Gastrocnemius medialis (tissue), 4 donors: Measurements from ENCODE around the gene PLSCR2. TPM values are rescaled to one million over a fixed set of nuclear protein-coding genes. Genes with fewer than 3 reads are reported as not detected.
"Not testable (repeated sequence)": the region's sequence is repeated elsewhere in the genome, so short reads cannot be mapped to it uniquely, and the experiment has no call there.

ENCODE experiments used
- ATAC-seq, 2 donors: fragments of 150-250 bp; one replicate each; pipeline ENCODE4 v1.9.1; 2016
- DNase-seq, 2 donors: peaks; one replicate each; pipeline ENCODE4 v3.0.0-alpha.2; 2019
- H3K27ac ChIP-seq, 4 donors: fragments of 200-600 bp; sonication (generic); 1 replicate in 1 of 4; 2 replicates in 3 of 4; pipeline ENCODE4 v1.5.1; 2016 to 2018; ENCODE audit warnings: mild to moderate bottlenecking in 2 of 4, moderate library complexity in 1 of 4
- H3K27me3 ChIP-seq, 3 donors: fragments of 200-600 bp; sonication (generic) in 2 of 3; 1 replicate in 1 of 3; 2 replicates in 2 of 3; pipeline versions ENCODE4 v1.5.1 to v1.6.0; 2016 to 2019; ENCODE audit warnings: mild to moderate bottlenecking in 1 of 3, moderate library complexity in 1 of 3
- H3K36me3 ChIP-seq, 2 donors: fragments of 200-600 bp; sonication (generic) in 1 of 2; one replicate each; pipeline ENCODE4 v1.5.1; 2017 to 2018
- H3K4me1 ChIP-seq, 2 donors: fragments of 200-600 bp; sonication (generic) in 1 of 2; one replicate each; pipeline ENCODE4 v1.5.1; 2016 to 2017; ENCODE audit warnings: mild to moderate bottlenecking in 2 of 2
- H3K4me3 ChIP-seq, 4 donors: fragments of 200-600 bp; sonication (generic) in 3 of 4; 1 replicate in 1 of 4; 2 replicates in 3 of 4; pipeline ENCODE4 v1.5.1; 2016 to 2019; ENCODE audit warnings: mild to moderate bottlenecking in 2 of 4
- H3K9me3 ChIP-seq, 3 donors: fragments of 200-600 bp; sonication (generic) in 2 of 3; 1 replicate in 1 of 3; 2 replicates in 2 of 3; pipeline ENCODE4 v1.5.1; 2016 to 2019
- CTCF ChIP-seq, 5 experiments: fragments of 450-650 bp in 3 of 5; fragments of 200-600 bp in 2 of 5; sonication (generic) in 2 of 5; IDR thresholded peaks in 4 of 5; conservative IDR thresholded peaks in 1 of 5; 1 replicate in 4 of 5; 2 replicates in 1 of 5; pipeline ENCODE4 v1.5.1; 2016 to 2019; ENCODE audit warnings: antibody characterized with exemption in 5 of 5, mild to moderate bottlenecking in 3 of 5, moderate library complexity in 3 of 5
- POLR2A ChIP-seq, 2 donors: fragments of 450-650 bp; IDR thresholded peaks; one replicate each; pipeline ENCODE4 v1.6.1; 2017; ENCODE audit warnings: antibody characterized with exemption in 2 of 2, mild to moderate bottlenecking in 2 of 2, moderate library complexity in 2 of 2
- in situ Hi-C, 4 donors: fragments of 200-750 bp; cut with MboI; loops; one replicate each; pipeline versions ENCODE4 v1.15.0 to v1.8.0; 2017; ENCODE audit warnings: low sequenced_read_pairs in 4 of 4
- intact Hi-C: fragments of 100-400 bp; cut with DNase I; formaldehyde crosslinking; loops from one replicate; pipeline ENCODE4 v1.15.1; 2023; ENCODE audit warnings: low total_unique reads
- total RNA-seq, 4 donors: library from RNA; depleted of rRNA; stranded (reverse); fragments of >200 nt; gene quantifications; one replicate each; pipeline versions ENCODE4 v1.1.0 to v1.2.3, GENCODE V29; 2016

The PLSCR2 gene
- total RNA-seq, 4 donors from 2014 or later: not detected

GRCh38 chr3:146485297-146485696 lies 15.9 kb upstream of the PLSCR2 start:
- in situ Hi-C loops: no loop called here
- H3K4me3 ChIP-seq: no peak overlapping the region
- no peak for TF ChIP-seq CTCF (IDR thresholded peaks at IDR 0.05 in 4 of 5, conservative IDR thresholded peaks at IDR 0.05 in 1 of 5)
- TF ChIP-seq POLR2A (IDR thresholded peaks at IDR 0.05): no peak
- ATAC-seq (no peak), DNase-seq (no peak)
- H3K9me3 ChIP-seq: no peaks in the 10 kb centered on the region
- H3K27ac ChIP-seq: no peak overlapping the region
- intact Hi-C loops: no loop called here
- H3K27me3 ChIP-seq: no peaks in the 10 kb centered on the region
- H3K36me3 ChIP-seq: no peaks in the 10 kb centered on the region
- no peaks in the 10 kb centered on the region for H3K4me1 ChIP-seq

- no peak for TF ChIP-seq POLR2A (IDR thresholded peaks at IDR 0.05)
- no peak for TF ChIP-seq CTCF (IDR thresholded peaks at IDR 0.05 in 4 of 5, conservative IDR thresholded peaks at IDR 0.05 in 1 of 5)
- DNase-seq (no peak), ATAC-seq (no peak)
- Histone ChIP-seq H3K36me3 (no peaks in the 10 kb centered on the region), H3K4me1 (no peaks in the 10 kb centered on the region), H3K27me3 (peaks cover 0 to 4% (median 0%) of the 10 kb centered on the region in 3 donors), H3K27ac (no peak overlapping the region), H3K9me3 (no peaks in the 10 kb centered on the region), H3K4me3 (no peak overlapping the region)
- in situ Hi-C loops: no loop called here
- intact Hi-C loops: no loop called here
Observed at GRCh38 chr3:146476094-146476740, 6.9 kb upstream of the PLSCR2 start.

GRCh38 chr3:146474976-146475375 lies 5.6 kb upstream of the PLSCR2 start:
- H3K27me3 ChIP-seq, H3K9me3 ChIP-seq, H3K4me3 ChIP-seq, H3K36me3 ChIP-seq, DNase-seq, H3K4me1 ChIP-seq, ATAC-seq, in situ Hi-C loops, intact Hi-C loops: not testable (repeated sequence)
- H3K27ac ChIP-seq: peak overlapping the region in 1 of 4 donors; percentile 35

- Histone ChIP-seq H3K36me3 (no peaks in the 10 kb centered on the region), H3K9me3 (no peaks in the 10 kb centered on the region), H3K27me3 (peaks cover 0 to 7% (median 2%) of the 10 kb centered on the region in 3 donors), H3K4me1 (no peaks in the 10 kb centered on the region), H3K4me3 (no peak overlapping the region), H3K27ac (peak overlapping the region in 3 of 4 donors; percentile 5 to 58 (median 39))
- TF ChIP-seq POLR2A (IDR thresholded peaks at IDR 0.05): no peak
- no peak for TF ChIP-seq CTCF (IDR thresholded peaks at IDR 0.05 in 4 of 5, conservative IDR thresholded peaks at IDR 0.05 in 1 of 5)
- intact Hi-C loops: no loop called here
- ATAC-seq (peak; percentile 39 to 57), DNase-seq (no peak)
- in situ Hi-C loops: no loop called here
Observed at GRCh38 chr3:146473726-146474125, 4.4 kb upstream of the PLSCR2 start.

GRCh38 chr3:146472611-146473010 lies 3.2 kb upstream of the PLSCR2 start:
- no peak for ATAC-seq

More at GRCh38 chr3:146472611-146473010, 3.2 kb upstream of the PLSCR2 start:
- Histone ChIP-seq H3K36me3 (no peaks in the 10 kb centered on the region), H3K27ac (peak overlapping the region in 2 of 4 donors; percentile 39 to 40), H3K27me3 (peaks cover 0 to 7% (median 2%) of the 10 kb centered on the region in 3 donors), H3K4me1 (no peaks in the 10 kb centered on the region), H3K9me3 (no peaks in the 10 kb centered on the region), H3K4me3 (no peak overlapping the region)
- DNase-seq: no peak
- intact Hi-C loops (no loop called here), in situ Hi-C loops (no loop called here)
- TF ChIP-seq POLR2A (IDR thresholded peaks at IDR 0.05) (no peak), CTCF (IDR thresholded peaks at IDR 0.05 in 4 of 5, conservative IDR thresholded peaks at IDR 0.05 in 1 of 5) (no peak)
